ENCODE measurements around the gene SLC27A1.

DNA sequence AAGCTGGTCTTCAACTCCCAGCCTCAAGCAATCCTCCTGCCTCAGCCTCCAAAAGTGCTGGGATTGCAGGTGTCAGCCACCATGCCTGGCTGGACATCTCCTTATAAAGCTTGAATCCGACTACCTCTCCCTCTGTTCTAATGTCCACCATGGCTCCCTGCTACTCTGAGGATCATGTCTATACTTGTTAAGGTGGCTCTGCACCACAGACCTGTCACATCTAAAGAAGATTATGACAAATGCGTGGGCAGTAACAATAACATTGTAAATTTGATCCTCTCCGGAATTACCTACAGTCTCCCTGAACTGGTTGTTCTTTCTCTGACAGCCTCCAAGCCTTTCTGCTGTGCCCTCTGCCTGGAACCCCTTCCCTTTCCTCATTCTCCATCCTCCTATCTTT, 11.4 kb upstream of the SLC27A1 start:
- TF ChIP-seq EP300 (IDR thresholded peaks at IDR 0.05; ENCODE audit: borderline replicate concordance in 1 of 2, control insufficient read depth in 1 of 2, low read depth in 2 of 2, low read length in 2 of 2) (no peak), YBX1 (IDR thresholded peaks at IDR 0.05) (no peak), BACH1 (IDR thresholded peaks at IDR 0.05; ENCODE audit: borderline replicate concordance) (no peak), POLR2AphosphoS5 (IDR thresholded peaks at IDR 0.05; ENCODE audit: low read length) (no peak), SP1 (IDR thresholded peaks at IDR 0.05; ENCODE audit: low read depth, low read length) (no peak)
- TF ChIP-seq, protein P1, sequence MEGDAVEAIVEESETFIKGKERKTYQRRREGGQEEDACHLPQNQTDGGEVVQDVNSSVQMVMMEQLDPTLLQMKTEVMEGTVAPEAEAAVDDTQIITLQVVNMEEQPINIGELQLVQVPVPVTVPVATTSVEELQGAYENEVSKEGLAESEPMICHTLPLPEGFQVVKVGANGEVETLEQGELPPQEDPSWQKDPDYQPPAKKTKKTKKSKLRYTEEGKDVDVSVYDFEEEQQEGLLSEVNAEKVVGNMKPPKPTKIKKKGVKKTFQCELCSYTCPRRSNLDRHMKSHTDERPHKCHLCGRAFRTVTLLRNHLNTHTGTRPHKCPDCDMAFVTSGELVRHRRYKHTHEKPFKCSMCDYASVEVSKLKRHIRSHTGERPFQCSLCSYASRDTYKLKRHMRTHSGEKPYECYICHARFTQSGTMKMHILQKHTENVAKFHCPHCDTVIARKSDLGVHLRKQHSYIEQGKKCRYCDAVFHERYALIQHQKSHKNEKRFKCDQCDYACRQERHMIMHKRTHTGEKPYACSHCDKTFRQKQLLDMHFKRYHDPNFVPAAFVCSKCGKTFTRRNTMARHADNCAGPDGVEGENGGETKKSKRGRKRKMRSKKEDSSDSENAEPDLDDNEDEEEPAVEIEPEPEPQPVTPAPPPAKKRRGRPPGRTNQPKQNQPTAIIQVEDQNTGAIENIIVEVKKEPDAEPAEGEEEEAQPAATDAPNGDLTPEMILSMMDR (IDR thresholded peaks at IDR 0.05 in 2 of 3, conservative IDR thresholded peaks at IDR 0.05 in 1 of 3; ENCODE audit: control insufficient read depth in 2 of 3, extremely low read depth in 1 of 3, insufficient read depth in 1 of 3, low read depth in 3 of 3, low read length in 3 of 3) = no peak
- TF ChIP-seq, protein P2, sequence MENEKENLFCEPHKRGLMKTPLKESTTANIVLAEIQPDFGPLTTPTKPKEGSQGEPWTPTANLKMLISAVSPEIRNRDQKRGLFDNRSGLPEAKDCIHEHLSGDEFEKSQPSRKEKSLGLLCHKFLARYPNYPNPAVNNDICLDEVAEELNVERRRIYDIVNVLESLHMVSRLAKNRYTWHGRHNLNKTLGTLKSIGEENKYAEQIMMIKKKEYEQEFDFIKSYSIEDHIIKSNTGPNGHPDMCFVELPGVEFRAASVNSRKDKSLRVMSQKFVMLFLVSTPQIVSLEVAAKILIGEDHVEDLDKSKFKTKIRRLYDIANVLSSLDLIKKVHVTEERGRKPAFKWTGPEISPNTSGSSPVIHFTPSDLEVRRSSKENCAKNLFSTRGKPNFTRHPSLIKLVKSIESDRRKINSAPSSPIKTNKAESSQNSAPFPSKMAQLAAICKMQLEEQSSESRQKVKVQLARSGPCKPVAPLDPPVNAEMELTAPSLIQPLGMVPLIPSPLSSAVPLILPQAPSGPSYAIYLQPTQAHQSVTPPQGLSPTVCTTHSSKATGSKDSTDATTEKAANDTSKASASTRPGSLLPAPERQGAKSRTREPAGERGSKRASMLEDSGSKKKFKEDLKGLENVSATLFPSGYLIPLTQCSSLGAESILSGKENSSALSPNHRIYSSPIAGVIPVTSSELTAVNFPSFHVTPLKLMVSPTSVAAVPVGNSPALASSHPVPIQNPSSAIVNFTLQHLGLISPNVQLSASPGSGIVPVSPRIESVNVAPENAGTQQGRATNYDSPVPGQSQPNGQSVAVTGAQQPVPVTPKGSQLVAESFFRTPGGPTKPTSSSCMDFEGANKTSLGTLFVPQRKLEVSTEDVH (IDR thresholded peaks at IDR 0.05; ENCODE audit: low read depth, partially characterized antibody) = no peak
- TF ChIP-seq, protein P3, sequence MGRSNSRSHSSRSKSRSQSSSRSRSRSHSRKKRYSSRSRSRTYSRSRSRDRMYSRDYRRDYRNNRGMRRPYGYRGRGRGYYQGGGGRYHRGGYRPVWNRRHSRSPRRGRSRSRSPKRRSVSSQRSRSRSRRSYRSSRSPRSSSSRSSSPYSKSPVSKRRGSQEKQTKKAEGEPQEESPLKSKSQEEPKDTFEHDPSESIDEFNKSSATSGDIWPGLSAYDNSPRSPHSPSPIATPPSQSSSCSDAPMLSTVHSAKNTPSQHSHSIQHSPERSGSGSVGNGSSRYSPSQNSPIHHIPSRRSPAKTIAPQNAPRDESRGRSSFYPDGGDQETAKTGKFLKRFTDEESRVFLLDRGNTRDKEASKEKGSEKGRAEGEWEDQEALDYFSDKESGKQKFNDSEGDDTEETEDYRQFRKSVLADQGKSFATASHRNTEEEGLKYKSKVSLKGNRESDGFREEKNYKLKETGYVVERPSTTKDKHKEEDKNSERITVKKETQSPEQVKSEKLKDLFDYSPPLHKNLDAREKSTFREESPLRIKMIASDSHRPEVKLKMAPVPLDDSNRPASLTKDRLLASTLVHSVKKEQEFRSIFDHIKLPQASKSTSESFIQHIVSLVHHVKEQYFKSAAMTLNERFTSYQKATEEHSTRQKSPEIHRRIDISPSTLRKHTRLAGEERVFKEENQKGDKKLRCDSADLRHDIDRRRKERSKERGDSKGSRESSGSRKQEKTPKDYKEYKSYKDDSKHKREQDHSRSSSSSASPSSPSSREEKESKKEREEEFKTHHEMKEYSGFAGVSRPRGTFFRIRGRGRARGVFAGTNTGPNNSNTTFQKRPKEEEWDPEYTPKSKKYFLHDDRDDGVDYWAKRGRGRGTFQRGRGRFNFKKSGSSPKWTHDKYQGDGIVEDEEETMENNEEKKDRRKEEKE (IDR thresholded peaks at IDR 0.05) = no peak
